ENCODE measurements around the gene DNAJC27. TPM values are rescaled to one million over a fixed set of nuclear protein-coding genes. Genes with fewer than 3 reads are reported as not detected.

DNAJC27 gene
- total RNA-seq (2014; rRNA removed): 2.0 and 3.1 TPM in 2 replicates
- Bru-seq, nascent RNA: percentile 70 among the genes with signal in this experiment
- percentile 53 among the genes with signal in this experiment for BruChase-seq, experiment 1, labeled RNA remaining after a 6-hour chase
- percentile 62 among the genes with signal in this experiment for BruChase-seq, experiment 2, labeled RNA remaining after a 2-hour chase
- long read RNA-seq, full-length matches to known transcripts: 3 of 11 reads
- long read RNA-seq, partial matches to known transcripts: 0 of 11 reads
- long read RNA-seq, other reads (novel, unspliced or antisense): 8 of 11 reads

GRCh38 chr2:24971536-24972314, at the start of gene DNAJC27:
Gene DNAJC27 (minus strand): TSS chr2:24971955. CDS start chr2:24971904, 51 bp downstream.
- H3K27me3 ChIP-seq (ENCODE audit: low read length): no peaks in the 10 kb centered on the region
- BruUV-seq (replicated peaks): no TSS peak
- H2AFZ ChIP-seq (ENCODE audit: low read length): peak within 1 kb of the TSS; percentile 100
- H3K36me3 ChIP-seq (ENCODE audit: low read depth, low read length): peaks cover 5% of the 10 kb centered on the region; the same call in 1 of the 2 replicates
- H3K4me1 ChIP-seq (ENCODE audit: insufficient read depth, low read length): peaks cover 14% of the 10 kb centered on the region
- peak within 1 kb of the TSS; percentile 97 for H3K4me3 ChIP-seq (ENCODE audit: low read length)
- TF ChIP-seq CTCF (conservative IDR thresholded peaks at IDR 0.05; ENCODE audit: low read depth, low read length) (no peak), EZH2phosphoT487 (IDR thresholded peaks at IDR 0.05; ENCODE audit: borderline replicate concordance, low read length) (no peak), EZH2 (IDR thresholded peaks at IDR 0.05; ENCODE audit: low read length, unreplicated experiment) (no peak)
- intact Hi-C loops (cut with micrococcal nuclease): loop anchor here (5.0 kb wide), 1 partner anchor 139 kb away; no protein-coding TSS in a partner anchor
- no peaks in the 10 kb centered on the region for H4K20me1 ChIP-seq (ENCODE audit: low read length)
- no peaks in the 10 kb centered on the region for H3F3A ChIP-seq (ENCODE audit: low read length, unreplicated experiment)
- H3K79me2 ChIP-seq (ENCODE audit: low read length): peaks cover 38% of the 10 kb centered on the region
- H3K9me3 ChIP-seq (ENCODE audit: low read length): no peaks in the 10 kb centered on the region
- H3K9ac ChIP-seq (ENCODE audit: low read length): peak within 1 kb of the TSS; percentile 99
- peak; percentile 92 for ATAC-seq
- no peaks in the 10 kb centered on the region for H3K9me2 ChIP-seq (replicated peaks; ENCODE audit: low read length)
- peak within 1 kb of the TSS; percentile 82 for H3K27ac ChIP-seq (ENCODE audit: low read length)
- peak; percentile 98 for DNase-seq
- CTCF ChIA-PET: interaction anchor here (0.5 kb wide), 1 partner anchor 157 kb away, joined by 4 read pairs; no protein-coding TSS in a partner anchor
- POLR2A ChIA-PET (ENCODE audit: unreplicated experiment): no interaction called here
- H3K4me2 ChIP-seq (ENCODE audit: low read length): peak within 1 kb of the TSS; percentile 97

GRCh38 chr2:25018681-25019080, 46.9 kb upstream of the DNAJC27 start:
- no peak overlapping the region for H3K4me2 ChIP-seq (ENCODE audit: low read length)
- H3F3A ChIP-seq (ENCODE audit: low read length, unreplicated experiment): no peaks in the 10 kb centered on the region
- H3K9ac ChIP-seq (ENCODE audit: low read length): no peak overlapping the region
- ChIA-PET POLR2A (ENCODE audit: unreplicated experiment) (no interaction called here), CTCF (no interaction called here)
- no peaks in the 10 kb centered on the region for H3K4me1 ChIP-seq (ENCODE audit: insufficient read depth, low read length)
- no peaks in the 10 kb centered on the region for H3K36me3 ChIP-seq (ENCODE audit: low read depth, low read length)
- DNase-seq: no peak
- no peaks in the 10 kb centered on the region for H3K79me2 ChIP-seq (ENCODE audit: low read length)
- no peak for ATAC-seq
- BruUV-seq (replicated peaks): no TSS peak
- H2AFZ ChIP-seq (ENCODE audit: low read length): no peak overlapping the region
- no peak overlapping the region for H3K27ac ChIP-seq (ENCODE audit: low read length)
- no peak overlapping the region for H3K4me3 ChIP-seq (ENCODE audit: low read length)
- intact Hi-C loops (cut with micrococcal nuclease): no loop called here
- H3K9me3 ChIP-seq (ENCODE audit: low read length): no peaks in the 10 kb centered on the region
- H3K9me2 ChIP-seq (replicated peaks; ENCODE audit: low read length): no peaks in the 10 kb centered on the region
- H3K27me3 ChIP-seq (ENCODE audit: low read length): no peaks in the 10 kb centered on the region
- TF ChIP-seq EZH2 (IDR thresholded peaks at IDR 0.05; ENCODE audit: low read length, unreplicated experiment): no peak
- TF ChIP-seq CTCF (conservative IDR thresholded peaks at IDR 0.05; ENCODE audit: low read depth, low read length): no peak
- TF ChIP-seq EZH2phosphoT487 (IDR thresholded peaks at IDR 0.05; ENCODE audit: borderline replicate concordance, low read length): no peak
- no peaks in the 10 kb centered on the region for H4K20me1 ChIP-seq (ENCODE audit: low read length)

Measured in PC-3 (cell line).